Right lobe of liver (tissue), 6 donors: Measurements from ENCODE around the gene GNAL. TPM values are rescaled to one million over a fixed set of nuclear protein-coding genes. Genes with fewer than 3 reads are reported as not detected.
A peak's percentile ranks its signal among the peaks of the same experiment; 100 is the strongest.

Experiments
- ATAC-seq, 4 donors: fragments of 200-7000 bp; cut with Tn5 transposase; one replicate each; pipeline ENCODE4 v1.9.1; 2020; ENCODE audit warnings: mild to moderate bottlenecking in 4 of 4, moderate library complexity in 4 of 4
- DNase-seq, 3 donors: peaks; one replicate each; pipeline ENCODE4 v3.0.0-alpha.2; 2020
- H3K27ac ChIP-seq, 3 donors: fragments of 200-600 bp; one replicate each; pipeline ENCODE4 v1.8.0; 2022
- H3K27me3 ChIP-seq, 2 donors: fragments of 200-600 bp; one replicate each; pipeline ENCODE4 v1.8.0; 2022
- H3K36me3 ChIP-seq, 4 donors: fragments of 200-600 bp; sonication (generic) in 1 of 4; one replicate each; pipeline versions ENCODE4 v1.5.1 to v1.8.0; 2017 to 2022; ENCODE audit warnings: control low read depth in 1 of 4
- H3K4me1 ChIP-seq, 4 donors: fragments of 200-600 bp; sonication (generic) in 1 of 4; one replicate each; pipeline versions ENCODE4 v1.5.1 to v1.8.0; 2017 to 2022; ENCODE audit warnings: control low read depth in 1 of 4
- H3K4me3 ChIP-seq, 3 donors: fragments of 200-600 bp; one replicate each; pipeline ENCODE4 v1.8.0; 2022
- H3K9me3 ChIP-seq, 4 donors: fragments of 200-600 bp; sonication (generic) in 1 of 4; one replicate each; pipeline versions ENCODE4 v1.5.1 to v1.8.0; 2017 to 2022; ENCODE audit warnings: control low read depth in 1 of 4
- CTCF ChIP-seq, 4 donors: fragments of 200-600 bp in 3 of 4; fragments of 450-650 bp in 1 of 4; IDR thresholded peaks; one replicate each; pipeline versions ENCODE4 v1.5.1 to v1.8.0; 2016 to 2022; ENCODE audit warnings: antibody characterized with exemption in 4 of 4, mild to moderate bottlenecking in 2 of 4
- POLR2A ChIP-seq: fragments of 450-650 bp; IDR thresholded peaks from one replicate; pipeline ENCODE4 v1.6.1; 2017; ENCODE audit warnings: antibody characterized with exemption, mild to moderate bottlenecking
- WGBS: methylation state at CpG from one replicate; pipeline ENCODE4 v1.1.6; 2018; ENCODE audit warnings: low coverage, low lambda C conversion rate; ENCODE audit not compliant: insufficient coverage; ENCODE audit errors: missing lambda C conversion rate; 5-methylcytosine and 5-hydroxymethylcytosine counted together
- intact Hi-C, 2 donors: fragments of 100-400 bp; cut with DNase I; formaldehyde crosslinking; loops; one replicate each; pipeline versions ENCODE4 v1.11.2 to v1.14.1; 2022
- total RNA-seq, 6 experiments: library from RNA; depleted of rRNA in 2 of 6; stranded (reverse); fragments of >200 nt in 2 of 6; fragmentation: NEBNext Ultra II Directional in 3 of 6; extraction: Animal tissue kit (Norgen Biotek cat#: 25700) in 3 of 6; gene quantifications; one replicate each; pipeline versions ENCODE4 v1.1.0 to v1.2.4, GENCODE V29; 2016 to 2023
- donor health status: DM: no; HTN: yes; CAD: no.
- donor health status: DM: no; HTN: no; CAD: no.
- donor health status: DM: no; HTN: no; CAD: no.
- donor health status: DM: no; HTN: yes; CAD: no.
- donor health status: DM: no; HTN: yes; CAD: no.

The GNAL gene
- total RNA-seq, 6 experiments from 2014 or later = 0.19 to 1.9 (median 1.2) TPM

- Histone ChIP-seq H3K9me3 (no peaks in the 10 kb centered on the region), H3K4me1 (no peaks in the 10 kb centered on the region), H3K27ac (no peak overlapping the region), H3K27me3 (no peaks in the 10 kb centered on the region), H3K36me3 (no peaks in the 10 kb centered on the region), H3K4me3 (no peak overlapping the region)
- intact Hi-C loops = no loop called here
- ATAC-seq (peak in 1 of 4 donors; percentile 32), DNase-seq (no peak)
- TF ChIP-seq POLR2A = no peak
- 88% methylated on average over 4 of the region's 7 CpGs for WGBS
Observed at GRCh38 chr18:11760498-11761167, 71.6 kb downstream of the GNAL start.

- Histone ChIP-seq H3K9me3 (no peaks in the 10 kb centered on the region), H3K36me3 (no peaks in the 10 kb centered on the region), H3K27ac (no peak overlapping the region), H3K27me3 (no peaks in the 10 kb centered on the region), H3K4me1 (no peaks in the 10 kb centered on the region), H3K4me3 (no peak overlapping the region)
- TF ChIP-seq POLR2A (no peak), CTCF (IDR thresholded peaks at IDR 0.05) (no peak)
- ATAC-seq = no peak
- WGBS = 82% methylated on average over 2 of the region's 2 CpGs
- intact Hi-C loops = no loop called here
- no peak for DNase-seq
Observed at GRCh38 chr18:11761553-11761952, 72.5 kb downstream of the GNAL start.

GRCh38 chr18:11762429-11762828, 73.4 kb downstream of the GNAL start:
- Histone ChIP-seq H3K4me1 (no peaks in the 10 kb centered on the region), H3K9me3 (no peaks in the 10 kb centered on the region), H3K4me3 (no peak overlapping the region), H3K27ac (no peak overlapping the region), H3K27me3 (no peaks in the 10 kb centered on the region), H3K36me3 (no peaks in the 10 kb centered on the region)
- TF ChIP-seq CTCF (IDR thresholded peaks at IDR 0.05) (no peak), POLR2A (no peak)
- intact Hi-C loops = no loop called here
- ATAC-seq (no peak), DNase-seq (no peak)
- 53% methylated on average over 2 of the region's 7 CpGs for WGBS

GRCh38 chr18:11767329-11767728, 78.3 kb downstream of the GNAL start:
- intact Hi-C loops = no loop called here
- TF ChIP-seq POLR2A (no peak), CTCF (IDR thresholded peaks at IDR 0.05) (no peak)
- Histone ChIP-seq H3K36me3 (no peaks in the 10 kb centered on the region), H3K9me3 (no peaks in the 10 kb centered on the region), H3K27me3 (no peaks in the 10 kb centered on the region), H3K4me1 (no peaks in the 10 kb centered on the region), H3K4me3 (no peak overlapping the region), H3K27ac (no peak overlapping the region)
- DNase-seq (no peak), ATAC-seq (no peak)
- WGBS = 83% methylated on average over 6 of the region's 6 CpGs

GRCh38 chr18:11767935-11768334, 78.9 kb downstream of the GNAL start:
- no peak for DNase-seq
- Histone ChIP-seq H3K4me3 (no peak overlapping the region), H3K27me3 (no peaks in the 10 kb centered on the region), H3K36me3 (no peaks in the 10 kb centered on the region), H3K9me3 (no peaks in the 10 kb centered on the region), H3K4me1 (no peaks in the 10 kb centered on the region), H3K27ac (no peak overlapping the region)
- intact Hi-C loops = no loop called here
- no peak for TF ChIP-seq CTCF (IDR thresholded peaks at IDR 0.05)
- TF ChIP-seq POLR2A = no peak
- no peak for ATAC-seq
- 59% methylated on average over 4 of the region's 4 CpGs for WGBS
